H7 (cell line): Measurements from ENCODE around the gene RIMKLA. TPM values are rescaled to one million over a fixed set of nuclear protein-coding genes. Genes with fewer than 3 reads are reported as not detected.

Source experiments
- DNase-seq: peaks from one replicate; pipeline ENCODE4 v3.0.0; 2012
- H3K27me3 ChIP-seq: 2 replicates; pipeline ENCODE4 v1.6.0; 2011; ENCODE audit warnings: mild to moderate bottlenecking, low read length; ENCODE audit not compliant: control insufficient read depth, insufficient read depth
- H3K36me3 ChIP-seq: replicated peaks from 2 replicates; pipeline ENCODE4 v1.5.1; 2011; ENCODE audit warnings: low read length; ENCODE audit not compliant: control insufficient read depth, insufficient read depth
- H3K4me3 ChIP-seq: 2 replicates; pipeline ENCODE4 v1.5.1; 2011; ENCODE audit warnings: low read depth, mild to moderate bottlenecking, control low read depth, low read length, moderate library complexity; ENCODE audit not compliant: insufficient read depth
- total RNA-seq: library from RNA; depleted of rRNA; stranded (reverse); fragments of >200 nt; shearing (Covaris generic); gene quantifications from 2 replicates; pipeline ENCODE4 v1.2.3, GENCODE V29; 2014

The RIMKLA gene
- total RNA-seq, 1 experiment from 2014 or later = 1.1 TPM

GRCh38 chr1:42364089-42364488, 16.5 kb upstream of the RIMKLA start:
- no peaks in the 10 kb centered on the region for H3K27me3 ChIP-seq

GRCh38 chr1:42364542-42364941, 16.1 kb upstream of the RIMKLA start:
- no peak overlapping the region for H3K4me3 ChIP-seq
- H3K27me3 ChIP-seq = no peaks in the 10 kb centered on the region
- DNase-seq = no peak
- H3K36me3 ChIP-seq = no peaks in the 10 kb centered on the region

More at GRCh38 chr1:42364089-42364488, 16.5 kb upstream of the RIMKLA start:
- Histone ChIP-seq H3K4me3 (no peak overlapping the region), H3K36me3 (no peaks in the 10 kb centered on the region)
- DNase-seq = no peak

- no peaks in the 10 kb centered on the region for H3K36me3 ChIP-seq
- no peak overlapping the region for H3K4me3 ChIP-seq
- no peak for DNase-seq
- H3K27me3 ChIP-seq = no peaks in the 10 kb centered on the region
Observed at GRCh38 chr1:42365118-42365517, 15.5 kb upstream of the RIMKLA start.

- no peak for DNase-seq
- Histone ChIP-seq H3K36me3 (no peaks in the 10 kb centered on the region), H3K4me3 (no peak overlapping the region), H3K27me3 (no peaks in the 10 kb centered on the region; the same call in 1 of the 2 replicates)
Observed at GRCh38 chr1:42368096-42368795, 12.3 kb upstream of the RIMKLA start.

- H3K27me3 ChIP-seq = no peaks in the 10 kb centered on the region; the same call in 1 of the 2 replicates
- no peak for DNase-seq
- H3K36me3 ChIP-seq = no peaks in the 10 kb centered on the region
- no peak overlapping the region for H3K4me3 ChIP-seq
Observed at GRCh38 chr1:42369471-42369870, 11.1 kb upstream of the RIMKLA start.

- Histone ChIP-seq H3K4me3 (no peak overlapping the region), H3K27me3 (no peaks in the 10 kb centered on the region; the same call in 1 of the 2 replicates), H3K36me3 (no peaks in the 10 kb centered on the region)
- no peak for DNase-seq
Observed at GRCh38 chr1:42370876-42371549, 9.6 kb upstream of the RIMKLA start.

- Histone ChIP-seq H3K27me3 (no peaks in the 10 kb centered on the region; the same call in 1 of the 2 replicates), H3K4me3 (no peak overlapping the region), H3K36me3 (no peaks in the 10 kb centered on the region)
- no peak for DNase-seq
Observed at GRCh38 chr1:42372796-42373195, 7.8 kb upstream of the RIMKLA start.

- Histone ChIP-seq H3K36me3 (no peaks in the 10 kb centered on the region), H3K4me3 (peak overlapping the region; percentile 61), H3K27me3 (peaks cover 18% of the 10 kb centered on the region)
- DNase-seq = peak; percentile 77
Observed at GRCh38 chr1:42379794-42380585, 602 bp upstream of the RIMKLA start.

GRCh38 chr1:42381280-42381673, 685 bp downstream of the RIMKLA start:
- peak overlapping the region; percentile 59 for H3K4me3 ChIP-seq
- peaks cover 18% of the 10 kb centered on the region for H3K27me3 ChIP-seq
- peak; percentile 27 for DNase-seq
- H3K36me3 ChIP-seq = no peaks in the 10 kb centered on the region

GRCh38 chr1:42385283-42385682, 4.7 kb downstream of the RIMKLA start:
- H3K36me3 ChIP-seq = no peaks in the 10 kb centered on the region
- DNase-seq = no peak
- H3K27me3 ChIP-seq = peaks cover 16% of the 10 kb centered on the region
- H3K4me3 ChIP-seq = no peak overlapping the region

GRCh38 chr1:42386051-42386450, 5.5 kb downstream of the RIMKLA start:
- Histone ChIP-seq H3K36me3 (no peaks in the 10 kb centered on the region), H3K4me3 (no peak overlapping the region)
- no peak for DNase-seq

GRCh38 chr1:42392255-42392654, 11.7 kb downstream of the RIMKLA start:
- Histone ChIP-seq H3K27me3 (no peaks in the 10 kb centered on the region), H3K36me3 (no peaks in the 10 kb centered on the region), H3K4me3 (no peak overlapping the region)
- DNase-seq = no peak

More at GRCh38 chr1:42386051-42386450, 5.5 kb downstream of the RIMKLA start:
- H3K27me3 ChIP-seq = peaks cover 12% of the 10 kb centered on the region

GRCh38 chr1:42392967-42393848, 12.6 kb downstream of the RIMKLA start:
- Histone ChIP-seq H3K36me3 (no peaks in the 10 kb centered on the region), H3K27me3 (no peaks in the 10 kb centered on the region), H3K4me3 (no peak overlapping the region)
- DNase-seq = no peak
